Measurements from ENCODE around the gene TMEM131L.

GRCh38 chr4:153556435-153556815 is 90.3 kb downstream of the TMEM131L start:
- no peak for TF ChIP-seq POLR2A (IDR thresholded peaks at IDR 0.05; ENCODE audit: low read depth, low read length)
- TF ChIP-seq POLR2AphosphoS5 (IDR thresholded peaks at IDR 0.05; ENCODE audit: low read depth, low read length) = no peak
- TF ChIP-seq TAF1 (IDR thresholded peaks at IDR 0.05; ENCODE audit: low read depth, low read length) = no peak
- no peak for TF ChIP-seq POU2F2 (IDR thresholded peaks at IDR 0.05; ENCODE audit: low read depth, low read length)
- TF ChIP-seq SPI1 (IDR thresholded peaks at IDR 0.05; ENCODE audit: low read depth, low read length) = no peak
